Thoracic aorta (tissue), 2 donors: ENCODE data around the gene GFY. TPM values are rescaled to one million over a fixed set of nuclear protein-coding genes. Genes with fewer than 3 reads are reported as not detected.
"Not testable (repeated sequence)": the region's sequence is repeated elsewhere in the genome, so short reads cannot be mapped to it uniquely, and the experiment has no call there.

Experiments
- ATAC-seq: fragments of 150-250 bp; one replicate; pipeline ENCODE4 v1.8.0; 2017; ENCODE audit warnings: low read depth; ENCODE audit not compliant: insufficient number of reproducible peaks, low FRiP score
- DNase-seq: peaks from one replicate; pipeline ENCODE4 v3.0.0-alpha.2; 2020; ENCODE audit warnings: low spot score
- H3K27ac ChIP-seq, 2 donors: fragments of 200-600 bp; sonication (generic); 1 replicate in 1 of 2; 2 replicates in 1 of 2; pipeline ENCODE4 v1.5.1; 2016; ENCODE audit warnings: mild to moderate bottlenecking in 2 of 2, moderate library complexity in 2 of 2
- H3K27me3 ChIP-seq: fragments of 200-600 bp; sonication (generic); replicated peaks from 2 replicates; pipeline ENCODE4 v1.6.0; 2016; ENCODE audit warnings: mild to moderate bottlenecking; ENCODE audit not compliant: insufficient read depth
- H3K36me3 ChIP-seq: fragments of 200-600 bp; sonication (generic); one replicate; pipeline ENCODE4 v1.5.1; 2016
- H3K4me1 ChIP-seq, 2 donors: fragments of 200-600 bp; sonication (generic); 1 replicate in 1 of 2; 2 replicates in 1 of 2; pipeline versions ENCODE4 v1.5.1 to v1.6.0; 2016; ENCODE audit warnings: low read depth in 2 of 2, mild to moderate bottlenecking in 1 of 2; ENCODE audit not compliant: control insufficient read depth in 1 of 2
- H3K4me3 ChIP-seq: fragments of 200-600 bp; sonication (generic); 2 replicates; pipeline ENCODE4 v1.5.1; 2016; ENCODE audit warnings: mild to moderate bottlenecking
- H3K9me3 ChIP-seq: fragments of 200-600 bp; sonication (generic); 2 replicates; pipeline ENCODE4 v1.5.1; 2016
- total RNA-seq, 2 donors: library from RNA; depleted of rRNA; stranded (reverse); fragments of >200 nt; gene quantifications; one replicate each; pipeline versions ENCODE4 v1.1.0 to v1.2.3, GENCODE V29; 2016
- TF ChIP-seq, protein P1 (sequence below): fragments of 200-600 bp; sonication (generic); IDR thresholded peaks from one replicate; pipeline ENCODE4 v1.5.1; 2019; ENCODE audit warnings: antibody characterized with exemption

Gene GFY
- total RNA-seq, 2 donors from 2014 or later = not detected

- no peak for ATAC-seq
- Histone ChIP-seq H3K27ac (no peak overlapping the region), H3K9me3 (no peaks in the 10 kb centered on the region), H3K36me3 (no peaks in the 10 kb centered on the region), H3K27me3 (no peaks in the 10 kb centered on the region), H3K4me1 (peaks cover 8 to 9% of the 10 kb centered on the region in 2 donors), H3K4me3 (peak overlapping the region; percentile 94)
- DNase-seq = no peak
- TF ChIP-seq, protein P1, sequence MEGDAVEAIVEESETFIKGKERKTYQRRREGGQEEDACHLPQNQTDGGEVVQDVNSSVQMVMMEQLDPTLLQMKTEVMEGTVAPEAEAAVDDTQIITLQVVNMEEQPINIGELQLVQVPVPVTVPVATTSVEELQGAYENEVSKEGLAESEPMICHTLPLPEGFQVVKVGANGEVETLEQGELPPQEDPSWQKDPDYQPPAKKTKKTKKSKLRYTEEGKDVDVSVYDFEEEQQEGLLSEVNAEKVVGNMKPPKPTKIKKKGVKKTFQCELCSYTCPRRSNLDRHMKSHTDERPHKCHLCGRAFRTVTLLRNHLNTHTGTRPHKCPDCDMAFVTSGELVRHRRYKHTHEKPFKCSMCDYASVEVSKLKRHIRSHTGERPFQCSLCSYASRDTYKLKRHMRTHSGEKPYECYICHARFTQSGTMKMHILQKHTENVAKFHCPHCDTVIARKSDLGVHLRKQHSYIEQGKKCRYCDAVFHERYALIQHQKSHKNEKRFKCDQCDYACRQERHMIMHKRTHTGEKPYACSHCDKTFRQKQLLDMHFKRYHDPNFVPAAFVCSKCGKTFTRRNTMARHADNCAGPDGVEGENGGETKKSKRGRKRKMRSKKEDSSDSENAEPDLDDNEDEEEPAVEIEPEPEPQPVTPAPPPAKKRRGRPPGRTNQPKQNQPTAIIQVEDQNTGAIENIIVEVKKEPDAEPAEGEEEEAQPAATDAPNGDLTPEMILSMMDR = no peak
Observed at GRCh38 chr19:49442354-49442753, 17.2 kb downstream of the GFY start.

- Histone ChIP-seq H3K4me3 (peak overlapping the region; percentile 94), H3K27me3 (no peaks in the 10 kb centered on the region), H3K9me3 (no peaks in the 10 kb centered on the region), H3K27ac (peak overlapping the region; percentile 28 to 72), H3K4me1 (peaks cover 8 to 9% of the 10 kb centered on the region in 2 donors), H3K36me3 (no peaks in the 10 kb centered on the region)
- ATAC-seq (peak; percentile 22), DNase-seq (peak; percentile 81)
- TF ChIP-seq, protein P1 = no peak
Observed at GRCh38 chr19:49442771-49443365, 17.7 kb downstream of the GFY start.

- peak; percentile 73 for ATAC-seq
- Histone ChIP-seq H3K27me3 (no peaks in the 10 kb centered on the region), H3K27ac (peak overlapping the region; percentile 28 to 72), H3K36me3 (no peaks in the 10 kb centered on the region), H3K4me3 (peak overlapping the region; percentile 94), H3K9me3 (no peaks in the 10 kb centered on the region), H3K4me1 (peaks cover 8 to 9% of the 10 kb centered on the region in 2 donors)
- DNase-seq = peak; percentile 89
- TF ChIP-seq, protein P1 = peak; percentile 84
Observed at GRCh38 chr19:49443366-49444099, 18.3 kb downstream of the GFY start.

GRCh38 chr19:49444100-49444700, 19.0 kb downstream of the GFY start:
- not testable (repeated sequence) for H3K27me3 ChIP-seq, ATAC-seq, H3K9me3 ChIP-seq, H3K4me1 ChIP-seq, H3K27ac ChIP-seq, H3K36me3 ChIP-seq, DNase-seq, H3K4me3 ChIP-seq

GRCh38 chr19:49445997-49446396, 20.8 kb downstream of the GFY start:
- no peak for DNase-seq
- H3K27me3 ChIP-seq = no peaks in the 10 kb centered on the region
- TF ChIP-seq, protein P1 = no peak
- no peaks in the 10 kb centered on the region for H3K9me3 ChIP-seq
- H3K4me3 ChIP-seq = no peak overlapping the region
- H3K27ac ChIP-seq = no peak overlapping the region
- no peaks in the 10 kb centered on the region for H3K36me3 ChIP-seq
- ATAC-seq = no peak
- peaks cover 8 to 12% of the 10 kb centered on the region in 2 donors for H3K4me1 ChIP-seq
